Measurements from ENCODE around the gene ARHGAP28.
"Not testable (repeated sequence)": the region's sequence is repeated elsewhere in the genome, so short reads cannot be mapped to it uniquely, and the experiment has no call there.

Gene ARHGAP28

GRCh38 chr18:6775237-6775636 lies 45.7 kb downstream of the ARHGAP28 start:
- in situ Hi-C loops (cut with HindIII; ENCODE audit: low sequenced_read_pairs), result no loop called here

- in situ Hi-C loops (cut with HindIII; ENCODE audit: low sequenced_read_pairs), result no loop called here
These were observed 46.2 kb downstream of the ARHGAP28 start for GRCh38 chr18:6775702-6776101.

- in situ Hi-C loops (cut with HindIII; ENCODE audit: low sequenced_read_pairs), result no loop called here
These were observed 46.7 kb downstream of the ARHGAP28 start for GRCh38 chr18:6776188-6776587.

- in situ Hi-C loops (cut with HindIII; ENCODE audit: low sequenced_read_pairs), result no loop called here
These were observed 48.0 kb downstream of the ARHGAP28 start for GRCh38 chr18:6777509-6777908.

GRCh38 chr18:6778459-6779247 lies 49.1 kb downstream of the ARHGAP28 start:
- in situ Hi-C loops (cut with HindIII; ENCODE audit: low sequenced_read_pairs), result no loop called here

GRCh38 chr18:6781142-6781714 lies 51.7 kb downstream of the ARHGAP28 start:
- in situ Hi-C loops (cut with HindIII; ENCODE audit: low sequenced_read_pairs), result no loop called here

- in situ Hi-C loops (cut with HindIII; ENCODE audit: low sequenced_read_pairs), result no loop called here
These were observed 52.3 kb downstream of the ARHGAP28 start for GRCh38 chr18:6781796-6782195.

- in situ Hi-C loops (cut with HindIII; ENCODE audit: low sequenced_read_pairs), result no loop called here
These were observed 53.3 kb downstream of the ARHGAP28 start for GRCh38 chr18:6782861-6783260.

GRCh38 chr18:6784046-6784445 lies 54.5 kb downstream of the ARHGAP28 start:
- in situ Hi-C loops (cut with HindIII; ENCODE audit: low sequenced_read_pairs), result no loop called here

GRCh38 chr18:6785001-6785400 lies 55.5 kb downstream of the ARHGAP28 start:
- in situ Hi-C loops (cut with HindIII; ENCODE audit: low sequenced_read_pairs), result no loop called here

GRCh38 chr18:6785411-6785810 lies 55.9 kb downstream of the ARHGAP28 start:
- in situ Hi-C loops (cut with HindIII; ENCODE audit: low sequenced_read_pairs), result no loop called here

GRCh38 chr18:6792391-6792790 lies 62.9 kb downstream of the ARHGAP28 start:
- in situ Hi-C loops (cut with HindIII; ENCODE audit: low sequenced_read_pairs), result no loop called here

GRCh38 chr18:6793455-6793854 lies 63.9 kb downstream of the ARHGAP28 start:
- in situ Hi-C loops (cut with HindIII; ENCODE audit: low sequenced_read_pairs), result no loop called here

GRCh38 chr18:6793986-6794385 lies 64.5 kb downstream of the ARHGAP28 start:
- in situ Hi-C loops (cut with HindIII; ENCODE audit: low sequenced_read_pairs), result no loop called here

- in situ Hi-C loops (cut with HindIII; ENCODE audit: low sequenced_read_pairs), result no loop called here
These were observed 65.8 kb downstream of the ARHGAP28 start for GRCh38 chr18:6795307-6795706.

GRCh38 chr18:6796511-6796910 lies 67.0 kb downstream of the ARHGAP28 start:
- in situ Hi-C loops (cut with HindIII; ENCODE audit: low sequenced_read_pairs), result no loop called here

GRCh38 chr18:6797171-6797570 lies 67.7 kb downstream of the ARHGAP28 start:
- in situ Hi-C loops (cut with HindIII; ENCODE audit: low sequenced_read_pairs), result no loop called here

- in situ Hi-C loops (cut with HindIII; ENCODE audit: low sequenced_read_pairs), result no loop called here
These were observed 69.4 kb downstream of the ARHGAP28 start for GRCh38 chr18:6798896-6799295.

- in situ Hi-C loops (cut with HindIII; ENCODE audit: low sequenced_read_pairs), result not testable (repeated sequence)
These were observed 70.8 kb downstream of the ARHGAP28 start for GRCh38 chr18:6800309-6800708.

- in situ Hi-C loops (cut with HindIII; ENCODE audit: low sequenced_read_pairs), result no loop called here
These were observed 78.2 kb downstream of the ARHGAP28 start for GRCh38 chr18:6807515-6808257.

- in situ Hi-C loops (cut with HindIII; ENCODE audit: low sequenced_read_pairs), result no loop called here
These were observed 80.7 kb downstream of the ARHGAP28 start for GRCh38 chr18:6810191-6810590.

- in situ Hi-C loops (cut with HindIII; ENCODE audit: low sequenced_read_pairs), result no loop called here
These were observed 82.3 kb downstream of the ARHGAP28 start for GRCh38 chr18:6811816-6812215.

All from endothelial cell of hepatic sinusoid (primary cell).